A549 (cell line): ENCODE data around the gene NEDD4L. TPM values are rescaled to one million over a fixed set of nuclear protein-coding genes. Genes with fewer than 3 reads are reported as not detected.

Experiments
- ATAC-seq, 2 experiments: fragments of 200-7000 bp in 1 of 2; fragments of >200 bp in 1 of 2; cut with Nextera tagmentation in 1 of 2; cut with Tn5 transposase in 1 of 2; 3 replicates each; pipeline versions ENCODE4 v1.8.0 to v1.9.1; 2018 to 2020; ENCODE audit warnings: mild to moderate bottlenecking in 1 of 2, moderate library complexity in 1 of 2
- CTCF ChIA-PET: fragments of 300-600 bp; sonication (Branson Sonifier 250); formaldehyde crosslinking; extraction: SDS; loops from one replicate; lab custom pipeline; 2021; ENCODE audit warnings: antibody characterized with exemption, inconsistent platforms; lab: Yijun Ruan, JAX
- POLR2A ChIA-PET: fragments of 350-600 bp; formaldehyde crosslinking; extraction: SDS; loops from one replicate; lab custom pipeline; 2021; ENCODE audit warnings: antibody characterized with exemption, inconsistent platforms; lab: Yijun Ruan, JAX
- DNase-seq, 2 experiments: peaks; one replicate each; pipeline versions ENCODE4 v3.0.0 to v3.0.0-alpha.2; 2011 to 2016; ENCODE audit warnings: low read depth in 1 of 2, low spot score in 1 of 2
- FAIRE-seq: peaks from 2 replicates; lab custom pipeline; 2011; peaks lifted over from hg19 to GRCh38; lab: Jason Lieb, UNC
- H3K27ac ChIP-seq, 2 experiments: fragments of >200 bp; sonication (Bioruptor Twin); formaldehyde crosslinking; 3 replicates each; pipeline ENCODE4 v1.5.1; 2016 to 2017
- H3K4me1 ChIP-seq: fragments of >200 bp; sonication (Bioruptor Twin); formaldehyde crosslinking; 3 replicates; pipeline ENCODE4 v1.6.1; 2016
- H3K4me2 ChIP-seq: fragments of >200 bp; sonication (Bioruptor Twin); formaldehyde crosslinking; 3 replicates; pipeline ENCODE4 v1.6.1; 2016
- H3K4me3 ChIP-seq: fragments of >200 bp; sonication (Bioruptor Twin); formaldehyde crosslinking; 3 replicates; pipeline ENCODE4 v1.5.1; 2016
- H3K9me3 ChIP-seq: fragments of >200 bp; sonication (Bioruptor Twin); formaldehyde crosslinking; 3 replicates; pipeline ENCODE4 v1.6.1; 2016
- BCL3 ChIP-seq: fragments of >200 bp; sonication (Bioruptor Twin); formaldehyde crosslinking; IDR thresholded peaks from 3 replicates; pipeline ENCODE4 v1.6.1; 2016
- CEBPB ChIP-seq, 2 experiments: fragments of >200 bp in 1 of 2; sonication (Bioruptor Twin) in 1 of 2; formaldehyde crosslinking in 1 of 2; IDR thresholded peaks; 2 replicates each; pipeline ENCODE4 v1.6.1; 2012 to 2016
- CHD2 ChIP-seq: fragments of 150-350 bp; IDR thresholded peaks from 2 replicates; pipeline ENCODE4 v1.6.1; 2014; ENCODE audit warnings: low read length; ENCODE audit not compliant: partially characterized antibody
- E2F6 ChIP-seq: IDR thresholded peaks from 2 replicates; pipeline ENCODE4 v1.6.1; 2012; ENCODE audit warnings: low read depth, borderline replicate concordance
- EP300 ChIP-seq, 2 experiments: fragments of >200 bp; sonication (Bioruptor Twin); formaldehyde crosslinking; IDR thresholded peaks; 2 replicates in 1 of 2; 3 replicates in 1 of 2; pipeline ENCODE4 v1.6.1; 2016 to 2017
- ESRRA ChIP-seq: fragments of 150-350 bp; IDR thresholded peaks from 2 replicates; pipeline ENCODE4 v1.6.1; 2014; ENCODE audit warnings: mild to moderate bottlenecking, low read length, borderline replicate concordance
- HOXA7 ChIP-seq: fragments of 250-450 bp; sonication (Bioruptor Pico); IDR thresholded peaks from 2 replicates; pipeline ENCODE4 v1.5.0; 2020; ENCODE audit warnings: mild to moderate bottlenecking, moderate library complexity
- JUNB ChIP-seq: fragments of >200 bp; sonication (Bioruptor Twin); formaldehyde crosslinking; IDR thresholded peaks from 2 replicates; pipeline ENCODE4 v1.6.1; 2016
- MYC ChIP-seq: IDR thresholded peaks from 2 replicates; pipeline ENCODE4 v1.6.1; 2012; ENCODE audit warnings: mild to moderate bottlenecking, inconsistent platforms, low read length, improper control_type of control experiment, borderline replicate concordance
- NFE2L2 ChIP-seq: fragments of 150-350 bp; conservative IDR thresholded peaks from 2 replicates; pipeline ENCODE4 v1.6.1; 2014; ENCODE audit warnings: low read length
- NPAS2 ChIP-seq: fragments of 250-450 bp; sonication (Bioruptor Pico); IDR thresholded peaks from 2 replicates; pipeline ENCODE4 v1.8.0; 2022; ENCODE audit warnings: mild to moderate bottlenecking, moderate library complexity, borderline replicate concordance
- POLR2A ChIP-seq: IDR thresholded peaks from 2 replicates; pipeline ENCODE4 v1.6.1; 2012; ENCODE audit warnings: mild to moderate bottlenecking, low read length
- POLR2AphosphoS2 ChIP-seq: conservative IDR thresholded peaks from 2 replicates; pipeline ENCODE4 v1.6.1; 2012; ENCODE audit warnings: low read length, improper control_type of control experiment, inconsistent platforms
- RAD21 ChIP-seq, 2 experiments: fragments of >200 bp in 1 of 2; sonication (Bioruptor Twin) in 1 of 2; formaldehyde crosslinking in 1 of 2; IDR thresholded peaks in 1 of 2; conservative IDR thresholded peaks in 1 of 2; 2 replicates in 1 of 2; 3 replicates in 1 of 2; pipeline ENCODE4 v1.6.1; 2012 to 2018; ENCODE audit warnings: inconsistent platforms in 1 of 2
- RARB ChIP-seq: fragments of 250-450 bp; sonication (Bioruptor Pico); IDR thresholded peaks from 2 replicates; pipeline ENCODE4 v1.8.0; 2021; ENCODE audit warnings: mild to moderate bottlenecking, moderate library complexity
- RFX5 ChIP-seq: fragments of 450-650 bp; IDR thresholded peaks from 2 replicates; pipeline ENCODE4 v1.7.1; 2014; ENCODE audit warnings: antibody characterized with exemption, mild to moderate bottlenecking, moderate library complexity
- RNF2 ChIP-seq: fragments of 200-600 bp; sonication (generic); IDR thresholded peaks from 2 replicates; pipeline ENCODE4 v1.6.1; 2016; ENCODE audit warnings: low read depth, mild to moderate bottlenecking, antibody characterized with exemption, moderate library complexity, borderline replicate concordance
- SMC3 ChIP-seq: fragments of >200 bp; sonication (Bioruptor Twin); formaldehyde crosslinking; IDR thresholded peaks from 3 replicates; pipeline ENCODE4 v1.6.1; 2018; ENCODE audit warnings: inconsistent platforms
- SREBF2 ChIP-seq: fragments of 450-650 bp; IDR thresholded peaks from 2 replicates; pipeline ENCODE4 v1.6.1; 2014; ENCODE audit warnings: mild to moderate bottlenecking, moderate library complexity
- TFCP2L1 ChIP-seq: fragments of 250-450 bp; sonication (Bioruptor Pico); IDR thresholded peaks from 2 replicates; pipeline ENCODE4 v1.5.0; 2021; ENCODE audit warnings: mild to moderate bottlenecking
- TP53 ChIP-seq: fragments of 250-450 bp; sonication (Bioruptor Pico); IDR thresholded peaks from 2 replicates; pipeline ENCODE4 v1.5.0; 2021; ENCODE audit warnings: mild to moderate bottlenecking, moderate library complexity
- ZNF302 ChIP-seq: fragments of 250-450 bp; sonication (Bioruptor Pico); IDR thresholded peaks from 2 replicates; pipeline ENCODE4 v1.9.0; 2021; ENCODE audit warnings: inconsistent platforms, mild to moderate bottlenecking, moderate library complexity
- WGBS: methylation state at CpG from one replicate; pipeline ENCODE4 v1.1.6; 2017; ENCODE audit errors: missing lambda C conversion rate; 5-methylcytosine and 5-hydroxymethylcytosine counted together
- polyA plus RNA-seq, 4 experiments: library from polyadenylated mRNA; depleted of rRNA in 3 of 4; stranded (reverse); fragments of >200 nt; fragmentation: RNase III in 1 of 4; extraction: RNeasy Plus Mini Kit Qiagen cat#74134 plus additional on column Dnase treatment in 1 of 4; gene quantifications; 2 replicates in 3 of 4; 3 replicates in 1 of 4; pipeline ENCODE4 v1.2.3, GENCODE V29; 2011 to 2017
- TF ChIP-seq, protein P1 (sequence below): fragments of 200-600 bp; sonication (generic); IDR thresholded peaks from 2 replicates; pipeline ENCODE4 v1.6.1; 2016; ENCODE audit warnings: antibody characterized with exemption, mild to moderate bottlenecking, moderate library complexity
- TF ChIP-seq, protein P2 (sequence below): fragments of 150-350 bp; IDR thresholded peaks from 2 replicates; pipeline ENCODE4 v1.6.1; 2014; ENCODE audit warnings: low read depth, mild to moderate bottlenecking, low read length

NEDD4L gene
- polyA plus RNA-seq, 2 of the 4 experiments (the other 2 are of a cell fraction), result 18.0 to 36.5 TPM

GRCh38 chr18:58021504-58021903 lies 22.5 kb upstream of the NEDD4L start:
- CTCF ChIA-PET, result interaction anchor here (1.5 kb wide), 1 partner anchor 22 kb away, joined by 7 read pairs; the partner anchor contains the start of gene NEDD4L
- ATAC-seq, result no peak

GRCh38 chr18:58023108-58023507 lies 20.9 kb upstream of the NEDD4L start:
- H3K27ac ChIP-seq, result no peak overlapping the region
- POLR2A ChIA-PET, result no interaction called here
- WGBS, result 89% methylated on average over 2 of the region's 2 CpGs
- FAIRE-seq, result no peak
- H3K4me1 ChIP-seq, result peaks cover 6% of the 10 kb centered on the region; the same call in 2 of the 3 replicates
- CTCF ChIA-PET, result interaction anchor here (2.0 kb wide), 1 partner anchor 20 kb away, joined by 5 read pairs; the partner anchor contains the start of gene NEDD4L
- no peak overlapping the region for H3K4me2 ChIP-seq
- no peak overlapping the region for H3K4me3 ChIP-seq
- TF ChIP-seq POLR2AphosphoS2, result no peak
- TF ChIP-seq RNF2, result no peak
- TF ChIP-seq EP300 (IDR thresholded peaks at IDR 0.05), result no peak
- DNase-seq, result no peak
- no peaks in the 10 kb centered on the region for H3K9me3 ChIP-seq
- no peak for ATAC-seq

More at GRCh38 chr18:58021504-58021903, 22.5 kb upstream of the NEDD4L start:
- H3K27ac ChIP-seq, result no peak overlapping the region
- H3K4me2 ChIP-seq, result no peak overlapping the region
- no peak for FAIRE-seq
- WGBS, result 93% methylated on average over 4 of the region's 4 CpGs
- H3K4me1 ChIP-seq, result peaks cover 10% of the 10 kb centered on the region
- no peaks in the 10 kb centered on the region for H3K9me3 ChIP-seq
- TF ChIP-seq RARB (CRISPR knock-in tag) (no peak), NPAS2 (CRISPR knock-in tag) (no peak), RFX5 (no peak), BCL3 (no peak), TP53 (no peak)
- TF ChIP-seq, all 56 proteins: peak for 0
- no peak overlapping the region for H3K4me3 ChIP-seq
- DNase-seq, result no peak
- POLR2A ChIA-PET, result no interaction called here

DNA sequence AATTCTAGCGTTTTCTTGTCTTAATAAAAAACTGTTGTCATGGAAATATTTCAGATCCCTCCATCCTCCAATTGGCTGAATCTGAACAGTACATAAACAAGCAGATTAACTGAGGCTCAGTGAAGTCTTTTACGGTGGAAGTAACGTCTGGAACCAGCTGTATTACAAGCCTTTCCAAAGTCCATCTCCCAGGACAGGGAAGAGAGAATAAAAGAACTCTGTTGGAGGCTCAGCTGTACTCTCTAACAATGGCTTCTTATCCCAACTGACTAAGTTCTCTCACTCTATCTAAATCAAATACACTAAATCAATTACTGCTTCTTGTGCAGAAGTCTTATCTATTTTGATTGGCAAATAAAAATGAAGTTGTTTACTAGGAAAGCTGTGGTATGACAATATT lies 19.9 kb upstream of the NEDD4L start:
- Histone ChIP-seq H3K4me2 (no peak overlapping the region), H3K4me3 (no peak overlapping the region), H3K9me3 (no peaks in the 10 kb centered on the region), H3K27ac (no peak overlapping the region), H3K4me1 (peaks cover 6% of the 10 kb centered on the region; the same call in 2 of the 3 replicates)
- ChIA-PET POLR2A (no interaction called here), CTCF (interaction anchor here (0.6 to 2.0 kb wide), 2 partner anchors 11 to 19 kb away, joined by 3 to 5 read pairs; partner anchors contain the start of gene NEDD4L)
- TF ChIP-seq, protein P1, sequence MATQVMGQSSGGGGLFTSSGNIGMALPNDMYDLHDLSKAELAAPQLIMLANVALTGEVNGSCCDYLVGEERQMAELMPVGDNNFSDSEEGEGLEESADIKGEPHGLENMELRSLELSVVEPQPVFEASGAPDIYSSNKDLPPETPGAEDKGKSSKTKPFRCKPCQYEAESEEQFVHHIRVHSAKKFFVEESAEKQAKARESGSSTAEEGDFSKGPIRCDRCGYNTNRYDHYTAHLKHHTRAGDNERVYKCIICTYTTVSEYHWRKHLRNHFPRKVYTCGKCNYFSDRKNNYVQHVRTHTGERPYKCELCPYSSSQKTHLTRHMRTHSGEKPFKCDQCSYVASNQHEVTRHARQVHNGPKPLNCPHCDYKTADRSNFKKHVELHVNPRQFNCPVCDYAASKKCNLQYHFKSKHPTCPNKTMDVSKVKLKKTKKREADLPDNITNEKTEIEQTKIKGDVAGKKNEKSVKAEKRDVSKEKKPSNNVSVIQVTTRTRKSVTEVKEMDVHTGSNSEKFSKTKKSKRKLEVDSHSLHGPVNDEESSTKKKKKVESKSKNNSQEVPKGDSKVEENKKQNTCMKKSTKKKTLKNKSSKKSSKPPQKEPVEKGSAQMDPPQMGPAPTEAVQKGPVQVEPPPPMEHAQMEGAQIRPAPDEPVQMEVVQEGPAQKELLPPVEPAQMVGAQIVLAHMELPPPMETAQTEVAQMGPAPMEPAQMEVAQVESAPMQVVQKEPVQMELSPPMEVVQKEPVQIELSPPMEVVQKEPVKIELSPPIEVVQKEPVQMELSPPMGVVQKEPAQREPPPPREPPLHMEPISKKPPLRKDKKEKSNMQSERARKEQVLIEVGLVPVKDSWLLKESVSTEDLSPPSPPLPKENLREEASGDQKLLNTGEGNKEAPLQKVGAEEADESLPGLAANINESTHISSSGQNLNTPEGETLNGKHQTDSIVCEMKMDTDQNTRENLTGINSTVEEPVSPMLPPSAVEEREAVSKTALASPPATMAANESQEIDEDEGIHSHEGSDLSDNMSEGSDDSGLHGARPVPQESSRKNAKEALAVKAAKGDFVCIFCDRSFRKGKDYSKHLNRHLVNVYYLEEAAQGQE, result no peak
- TF ChIP-seq MYC (no peak), POLR2A (no peak), RFX5 (no peak), ZNF302 (CRISPR knock-in tag) (no peak), TP53 (no peak), SMC3 (no peak), ESRRA (no peak), SREBF2 (no peak), TFCP2L1 (CRISPR knock-in tag) (no peak), RAD21 (conservative IDR thresholded peaks at IDR 0.05 in 1 of 2, IDR thresholded peaks at IDR 0.05 in 1 of 2) (no peak), JUNB (no peak), CEBPB (IDR thresholded peaks at IDR 0.05) (no peak), BCL3 (no peak), CHD2 (no peak), HOXA7 (CRISPR knock-in tag) (no peak), E2F6 (no peak), NFE2L2 (no peak)
- TF ChIP-seq, protein P2, sequence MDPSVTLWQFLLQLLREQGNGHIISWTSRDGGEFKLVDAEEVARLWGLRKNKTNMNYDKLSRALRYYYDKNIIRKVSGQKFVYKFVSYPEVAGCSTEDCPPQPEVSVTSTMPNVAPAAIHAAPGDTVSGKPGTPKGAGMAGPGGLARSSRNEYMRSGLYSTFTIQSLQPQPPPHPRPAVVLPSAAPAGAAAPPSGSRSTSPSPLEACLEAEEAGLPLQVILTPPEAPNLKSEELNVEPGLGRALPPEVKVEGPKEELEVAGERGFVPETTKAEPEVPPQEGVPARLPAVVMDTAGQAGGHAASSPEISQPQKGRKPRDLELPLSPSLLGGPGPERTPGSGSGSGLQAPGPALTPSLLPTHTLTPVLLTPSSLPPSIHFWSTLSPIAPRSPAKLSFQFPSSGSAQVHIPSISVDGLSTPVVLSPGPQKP, result no peak
- no peak for FAIRE-seq
- 43% methylated on average over 3 of the region's 3 CpGs for WGBS
- ATAC-seq, result no peak
- DNase-seq, result no peak
